GM10248 (cell line): ENCODE results near the gene LRRN4CL.
"Not testable (repeated sequence)": the region's sequence is repeated elsewhere in the genome, so short reads cannot be mapped to it uniquely, and the experiment has no call there.

Experiments used
- CTCF ChIA-PET: fragments of 300-600 bp; sonication (Branson Sonifier 250); formaldehyde crosslinking; extraction: SDS; loops from one replicate; lab custom pipeline; 2021; ENCODE audit warnings: antibody characterized with exemption; lab: Yijun Ruan, JAX
- POLR2A ChIA-PET: fragments of 350-650 bp; sonication (Branson Sonifier 250); formaldehyde crosslinking; extraction: SDS; loops from one replicate; lab custom pipeline; 2020; ENCODE audit warnings: antibody characterized with exemption; lab: Yijun Ruan, JAX
- DNase-seq: peaks from one replicate; pipeline ENCODE4 v3.0.0; 2012; ENCODE audit errors: extremely low spot score
- TF ChIP-seq, protein P1 (sequence below): IDR thresholded peaks from 2 replicates; pipeline ENCODE4 v1.5.1; 2012; ENCODE audit warnings: mild to moderate bottlenecking, low read depth; ENCODE audit errors: extremely low read depth, missing control alignments, control extremely low read depth

The LRRN4CL gene

DNA sequence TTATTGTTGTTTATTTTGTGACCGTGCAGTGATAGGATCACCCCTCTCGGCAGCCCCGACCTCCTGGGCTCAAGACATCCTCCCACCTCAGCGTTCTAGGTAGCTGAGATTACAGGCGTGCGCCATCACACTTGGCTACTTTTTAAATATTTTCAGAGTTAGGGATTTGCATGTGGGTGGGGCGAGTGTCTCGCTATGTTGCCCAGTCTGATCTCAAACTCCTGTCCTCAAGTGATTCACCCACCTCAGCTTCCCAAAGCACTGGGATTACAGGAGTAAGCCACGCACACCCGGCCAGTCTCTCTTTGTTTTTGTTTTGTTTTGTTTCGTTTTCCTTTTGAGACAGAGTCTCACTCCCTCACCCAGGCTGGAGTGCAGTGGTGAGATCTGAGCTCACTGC lies 35.0 kb downstream of the LRRN4CL start:
- TF ChIP-seq, protein P1, sequence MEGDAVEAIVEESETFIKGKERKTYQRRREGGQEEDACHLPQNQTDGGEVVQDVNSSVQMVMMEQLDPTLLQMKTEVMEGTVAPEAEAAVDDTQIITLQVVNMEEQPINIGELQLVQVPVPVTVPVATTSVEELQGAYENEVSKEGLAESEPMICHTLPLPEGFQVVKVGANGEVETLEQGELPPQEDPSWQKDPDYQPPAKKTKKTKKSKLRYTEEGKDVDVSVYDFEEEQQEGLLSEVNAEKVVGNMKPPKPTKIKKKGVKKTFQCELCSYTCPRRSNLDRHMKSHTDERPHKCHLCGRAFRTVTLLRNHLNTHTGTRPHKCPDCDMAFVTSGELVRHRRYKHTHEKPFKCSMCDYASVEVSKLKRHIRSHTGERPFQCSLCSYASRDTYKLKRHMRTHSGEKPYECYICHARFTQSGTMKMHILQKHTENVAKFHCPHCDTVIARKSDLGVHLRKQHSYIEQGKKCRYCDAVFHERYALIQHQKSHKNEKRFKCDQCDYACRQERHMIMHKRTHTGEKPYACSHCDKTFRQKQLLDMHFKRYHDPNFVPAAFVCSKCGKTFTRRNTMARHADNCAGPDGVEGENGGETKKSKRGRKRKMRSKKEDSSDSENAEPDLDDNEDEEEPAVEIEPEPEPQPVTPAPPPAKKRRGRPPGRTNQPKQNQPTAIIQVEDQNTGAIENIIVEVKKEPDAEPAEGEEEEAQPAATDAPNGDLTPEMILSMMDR: no peak
- POLR2A ChIA-PET: interaction anchor here (0.6 to 4.2 kb wide), 6 partner anchors 11 to 63 kb away, joined by 3 to 83 read pairs (median 4); partner anchors contain the start of genes C11orf98, CSKMT, MTA2 and TUT1
- CTCF ChIA-PET: interaction anchor here (0.8 to 1.8 kb wide), 4 partner anchors 11 to 112 kb away, joined by 3 to 6 read pairs (median 4); partner anchors contain the start of genes C11orf98, CSKMT and LRRN4CL
- DNase-seq: no peak

DNA sequence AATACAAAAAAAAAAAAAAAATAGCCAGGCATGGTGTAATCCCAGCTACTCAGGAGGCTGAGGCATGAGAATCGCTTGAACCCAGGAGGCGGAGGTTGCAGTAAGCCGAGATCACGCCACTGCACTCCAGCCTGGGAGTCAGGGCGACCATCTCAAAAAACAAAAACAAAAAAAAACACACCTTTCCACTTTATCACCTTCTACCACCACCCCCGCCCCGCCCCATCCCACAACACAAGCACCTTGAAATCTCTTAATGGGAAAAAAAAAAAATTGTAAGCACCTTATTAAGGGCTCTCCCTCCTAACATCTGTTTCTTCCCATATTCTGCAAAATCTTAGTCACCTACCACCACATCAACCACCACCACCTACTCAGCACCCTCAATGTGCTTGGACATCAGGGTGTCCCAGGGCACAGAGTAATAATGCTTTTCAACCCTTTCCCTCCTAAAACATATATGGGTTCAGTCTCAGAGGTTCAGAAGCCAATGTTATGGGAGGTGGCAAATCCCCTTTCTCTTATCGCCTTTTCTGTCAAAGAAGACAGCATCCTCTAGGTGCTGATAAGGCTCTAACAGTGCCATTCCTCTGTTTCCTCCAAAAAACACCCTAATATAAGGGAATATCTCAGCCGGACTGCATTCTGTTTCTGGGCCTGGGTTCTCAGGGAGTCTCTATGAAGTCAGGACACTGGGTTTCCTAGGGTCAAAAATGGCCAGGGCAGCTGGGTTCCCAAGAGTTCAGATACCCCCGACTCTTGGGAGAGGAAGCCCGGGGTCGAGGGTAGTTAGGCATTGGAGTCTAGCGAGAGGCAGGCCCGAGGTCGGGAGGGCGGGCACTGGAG lies 36.9 kb downstream of the LRRN4CL start:
- TF ChIP-seq, protein P1: no peak
- CTCF ChIA-PET: interaction anchor here (0.6 to 1.1 kb wide), 5 partner anchors 11 to 74 kb away, joined by 3 read pairs; no protein-coding TSS in a partner anchor
- no peak for DNase-seq
- POLR2A ChIA-PET: interaction anchor here (0.9 to 1.4 kb wide), 4 partner anchors 13 to 61 kb away, joined by 5 to 38 read pairs (median 6); partner anchors contain the start of genes B3GAT3, C11orf98, CSKMT and TUT1

DNA sequence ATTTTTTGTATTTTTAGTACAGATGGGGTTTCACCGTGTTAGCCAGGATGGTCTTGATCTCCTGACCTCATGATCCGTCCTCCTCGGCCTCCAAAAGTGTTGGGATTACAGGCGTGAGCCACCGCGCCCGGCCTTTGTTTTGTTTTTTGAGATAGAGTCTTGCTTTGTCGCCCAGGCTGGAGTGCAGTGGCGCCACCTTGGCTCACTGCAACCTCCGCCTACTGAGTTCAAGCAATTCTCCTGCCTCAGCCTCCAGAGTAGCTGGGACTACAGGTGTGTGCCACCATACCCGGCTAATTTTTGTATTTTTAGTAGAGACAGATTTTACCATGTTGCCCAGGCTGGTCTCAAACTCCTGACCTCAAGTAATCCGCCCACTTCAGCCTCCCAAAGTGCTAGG lies 39.0 kb downstream of the LRRN4CL start:
- POLR2A ChIA-PET: interaction anchor here (0.7 to 4.2 kb wide), 2 partner anchors 15 to 55 kb away, joined by 3 to 37 read pairs; partner anchors contain the start of genes C11orf98 and CSKMT
- not testable (repeated sequence) for DNase-seq
- CTCF ChIA-PET: interaction anchor here (1.1 to 1.6 kb wide), 4 partner anchors 13 to 59 kb away, joined by 4 to 5 read pairs (median 4); partner anchors contain the start of genes B3GAT3 and TUT1

DNA sequence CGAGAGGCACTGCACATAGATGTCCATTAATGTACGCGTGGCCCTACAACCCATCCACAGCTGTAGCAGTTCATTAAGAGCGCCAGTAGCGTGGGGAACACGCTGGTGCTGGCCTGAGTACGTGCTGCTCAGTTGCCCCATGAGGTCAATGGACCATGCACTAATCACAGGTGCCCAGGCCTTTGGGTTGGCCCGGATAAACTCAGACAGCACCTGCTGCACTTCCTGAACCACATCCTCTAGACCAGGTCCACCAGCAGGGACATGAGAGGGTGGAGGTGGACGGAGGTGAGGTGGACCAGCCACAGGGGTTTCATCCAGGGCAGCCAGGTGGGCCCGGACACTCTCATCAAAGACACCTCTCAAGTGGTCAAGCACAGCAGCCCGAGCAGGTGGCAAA lies 39.8 kb downstream of the LRRN4CL start:
- DNase-seq: no peak
- CTCF ChIA-PET: interaction anchor here (1.1 to 1.3 kb wide), 2 partner anchors 38 to 58 kb away, joined by 4 to 5 read pairs; partner anchors contain the start of gene TUT1
- TF ChIP-seq, protein P1: no peak
- POLR2A ChIA-PET: interaction anchor here (1.0 to 4.2 kb wide), 2 partner anchors 16 to 191 kb away, joined by 4 to 37 read pairs; partner anchors contain the start of genes C11orf98 and CSKMT

DNA sequence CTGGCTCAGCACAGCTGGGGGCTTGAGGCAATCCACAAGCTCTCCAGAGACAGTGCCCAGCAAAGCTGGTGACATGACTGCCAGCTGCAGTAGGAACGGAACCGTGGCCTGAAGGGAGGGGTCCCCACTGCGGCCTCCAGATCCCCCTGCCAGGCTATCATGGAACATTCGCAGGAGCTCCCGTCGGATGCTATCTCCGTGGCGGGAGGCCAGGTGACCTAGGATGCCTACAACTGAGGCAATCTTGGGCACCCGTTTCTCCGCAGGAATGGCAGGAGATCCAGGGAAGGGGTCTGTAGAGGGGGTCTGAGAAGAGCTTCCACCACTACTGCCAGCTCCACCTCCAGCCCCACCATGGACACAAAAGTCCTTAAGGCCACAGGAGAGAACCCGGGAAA lies 40.4 kb downstream of the LRRN4CL start:
- no peak for DNase-seq
- ChIA-PET CTCF (no interaction called here), POLR2A (interaction anchor here (1.0 to 4.2 kb wide), 4 partner anchors 16 to 192 kb away, joined by 3 to 37 read pairs (median 5); partner anchors contain the start of genes C11orf98, CSKMT, EEF1G and LBHD1)
- TF ChIP-seq, protein P1: no peak

DNA sequence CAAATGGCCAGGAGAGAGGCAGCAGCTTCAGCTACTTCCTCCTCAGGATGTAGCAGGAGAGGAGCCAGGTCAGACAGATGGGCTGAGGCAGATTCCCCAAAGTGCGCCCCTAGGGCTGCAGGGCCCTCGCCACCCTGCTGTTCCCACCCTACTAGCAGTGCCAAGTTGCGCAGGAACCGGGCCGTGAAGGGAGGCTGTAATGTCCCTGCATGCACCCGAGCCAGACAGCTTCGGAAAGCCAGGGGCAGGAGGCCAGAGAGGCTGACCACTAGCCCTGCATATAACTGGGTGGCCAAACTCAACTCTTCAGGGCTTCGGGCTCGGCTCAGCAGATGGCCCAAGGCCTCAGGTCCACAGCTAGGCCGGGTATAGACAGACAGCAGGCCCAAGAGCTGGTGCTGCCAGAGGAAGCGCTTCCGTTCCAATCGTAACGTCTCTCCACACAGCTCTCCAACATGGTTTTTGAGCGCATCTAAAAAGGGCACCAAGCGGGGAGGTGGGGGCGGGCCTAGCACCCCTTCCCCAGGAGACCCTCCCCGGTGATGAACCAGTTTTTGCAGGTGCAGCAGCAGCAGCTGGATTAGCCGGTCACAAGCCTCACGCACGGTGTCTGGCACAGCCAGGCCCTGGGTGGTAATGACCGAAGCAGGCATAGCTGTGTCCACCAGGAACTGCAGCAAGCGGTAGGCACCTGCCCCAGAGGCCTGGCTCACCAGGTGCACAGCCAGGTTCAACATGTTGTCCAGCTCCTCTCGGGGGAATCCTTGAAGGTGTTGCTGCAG lies 41.0 kb downstream of the LRRN4CL start:
- no peak for DNase-seq
- CTCF ChIA-PET: interaction anchor here (1.4 kb wide), 1 partner anchor 45 kb away, joined by 3 read pairs; no protein-coding TSS in a partner anchor
- TF ChIP-seq, protein P1: no peak
- POLR2A ChIA-PET: interaction anchor here (1.0 to 4.2 kb wide), 5 partner anchors 17 to 192 kb away, joined by 3 to 37 read pairs (median 4); partner anchors contain the start of genes C11orf98, CSKMT, EEF1G and LBHD1
